RWPE2 (cell line): ENCODE measurements around the gene SERPINB7.
"Not testable (repeated sequence)": the region's sequence is repeated elsewhere in the genome, so short reads cannot be mapped to it uniquely, and the experiment has no call there.

ENCODE experiments used
- ATAC-seq: fragments of 200-7000 bp; cut with Tn5 transposase; 3 replicates; pipeline ENCODE4 v1.9.1; 2021; ENCODE audit warnings: low read depth
- DNase-seq: peaks from one replicate; pipeline ENCODE4 v3.0.0-alpha.2; 2020; ENCODE audit warnings: low spot score
- H3K27ac ChIP-seq: fragments of 450-650 bp; 2 replicates; pipeline ENCODE4 v1.5.1; 2017; ENCODE audit warnings: mild to moderate bottlenecking; ENCODE audit not compliant: poor library complexity, severe bottlenecking
- H3K27me3 ChIP-seq: fragments of 250-450 bp; sonication (Bioruptor Pico); 2 replicates; pipeline ENCODE4 v1.5.1; 2021; ENCODE audit warnings: mild to moderate bottlenecking, moderate library complexity; ENCODE audit not compliant: insufficient read depth, poor library complexity, severe bottlenecking
- H3K36me3 ChIP-seq: fragments of 250-450 bp; sonication (Bioruptor Pico); 2 replicates; pipeline ENCODE4 v1.5.1; 2020; ENCODE audit warnings: low read depth, mild to moderate bottlenecking, moderate library complexity
- H3K4me1 ChIP-seq: fragments of 250-450 bp; sonication (Bioruptor Pico); 2 replicates; pipeline ENCODE4 v1.5.1; 2021; ENCODE audit warnings: mild to moderate bottlenecking, moderate library complexity; ENCODE audit not compliant: insufficient read depth, poor library complexity, severe bottlenecking
- H3K4me3 ChIP-seq: fragments of 250-450 bp; sonication (Bioruptor Pico); 2 replicates; pipeline ENCODE4 v1.5.1; 2021; ENCODE audit warnings: mild to moderate bottlenecking, moderate library complexity; ENCODE audit not compliant: severe bottlenecking
- H3K9me3 ChIP-seq: fragments of 250-450 bp; sonication (Bioruptor Pico); 2 replicates; pipeline ENCODE4 v1.5.1; 2021; ENCODE audit warnings: mild to moderate bottlenecking, moderate library complexity; ENCODE audit not compliant: severe bottlenecking
- TF ChIP-seq, protein P1 (sequence below): fragments of 450-650 bp; IDR thresholded peaks from one replicate; pipeline ENCODE4 v1.5.1; 2017; ENCODE audit warnings: mild to moderate bottlenecking, moderate library complexity; ENCODE audit not compliant: poor library complexity, severe bottlenecking

SERPINB7 gene

GRCh38 chr18:63753676-63754075 is 21.5 kb upstream of the SERPINB7 start:
- Histone ChIP-seq H3K4me1 (no peaks in the 10 kb centered on the region), H3K36me3 (no peaks in the 10 kb centered on the region), H3K4me3 (no peak overlapping the region), H3K9me3 (no peaks in the 10 kb centered on the region), H3K27ac (no peak overlapping the region), H3K27me3 (no peaks in the 10 kb centered on the region)
- DNase-seq (no peak), ATAC-seq (no peak)
- TF ChIP-seq, protein P1, sequence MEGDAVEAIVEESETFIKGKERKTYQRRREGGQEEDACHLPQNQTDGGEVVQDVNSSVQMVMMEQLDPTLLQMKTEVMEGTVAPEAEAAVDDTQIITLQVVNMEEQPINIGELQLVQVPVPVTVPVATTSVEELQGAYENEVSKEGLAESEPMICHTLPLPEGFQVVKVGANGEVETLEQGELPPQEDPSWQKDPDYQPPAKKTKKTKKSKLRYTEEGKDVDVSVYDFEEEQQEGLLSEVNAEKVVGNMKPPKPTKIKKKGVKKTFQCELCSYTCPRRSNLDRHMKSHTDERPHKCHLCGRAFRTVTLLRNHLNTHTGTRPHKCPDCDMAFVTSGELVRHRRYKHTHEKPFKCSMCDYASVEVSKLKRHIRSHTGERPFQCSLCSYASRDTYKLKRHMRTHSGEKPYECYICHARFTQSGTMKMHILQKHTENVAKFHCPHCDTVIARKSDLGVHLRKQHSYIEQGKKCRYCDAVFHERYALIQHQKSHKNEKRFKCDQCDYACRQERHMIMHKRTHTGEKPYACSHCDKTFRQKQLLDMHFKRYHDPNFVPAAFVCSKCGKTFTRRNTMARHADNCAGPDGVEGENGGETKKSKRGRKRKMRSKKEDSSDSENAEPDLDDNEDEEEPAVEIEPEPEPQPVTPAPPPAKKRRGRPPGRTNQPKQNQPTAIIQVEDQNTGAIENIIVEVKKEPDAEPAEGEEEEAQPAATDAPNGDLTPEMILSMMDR, result no peak

DNA sequence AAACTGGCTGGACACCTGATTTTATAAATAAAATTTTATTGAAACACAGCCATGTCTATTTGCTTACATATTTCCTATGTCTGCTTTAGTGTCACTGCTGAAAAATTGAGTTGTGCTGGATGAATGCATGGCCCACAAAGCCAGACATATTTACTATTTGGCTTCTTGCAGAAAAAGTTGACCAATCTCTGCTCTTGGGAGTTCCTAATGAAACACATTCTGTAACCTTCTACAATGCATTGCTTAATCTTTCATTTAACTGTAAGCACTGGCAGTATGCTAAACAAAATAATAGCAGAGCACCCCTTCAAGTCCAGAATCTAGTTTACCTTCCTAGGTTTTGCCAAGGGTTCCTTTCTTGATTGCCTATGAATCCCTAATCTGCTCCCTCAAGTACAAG is 17.7 kb upstream of the SERPINB7 start:
- Histone ChIP-seq H3K9me3 (peaks cover 2% of the 10 kb centered on the region), H3K4me3 (no peak overlapping the region), H3K4me1 (peaks cover 7% of the 10 kb centered on the region), H3K36me3 (no peaks in the 10 kb centered on the region), H3K27me3 (no peaks in the 10 kb centered on the region), H3K27ac (no peak overlapping the region)
- DNase-seq (no peak), ATAC-seq (no peak)
- TF ChIP-seq, protein P1, result no peak

GRCh38 chr18:63758615-63759240 is 16.5 kb upstream of the SERPINB7 start:
- H3K4me1 ChIP-seq, result peaks cover 16% of the 10 kb centered on the region
- ATAC-seq (no peak), DNase-seq (no peak)
- H3K27me3 ChIP-seq, result no peaks in the 10 kb centered on the region
- no peak overlapping the region for H3K4me3 ChIP-seq
- H3K9me3 ChIP-seq, result peaks cover 2% of the 10 kb centered on the region
- no peaks in the 10 kb centered on the region for H3K36me3 ChIP-seq
- H3K27ac ChIP-seq, result no peak overlapping the region
- TF ChIP-seq, protein P1, result no peak

- DNase-seq, H3K27ac ChIP-seq, H3K4me3 ChIP-seq, H3K36me3 ChIP-seq, H3K9me3 ChIP-seq, H3K27me3 ChIP-seq, ATAC-seq: not testable (repeated sequence)
- peaks cover 22% of the 10 kb centered on the region for H3K4me1 ChIP-seq
These were observed 15.4 kb upstream of the SERPINB7 start for GRCh38 chr18:63759786-63760185.

DNA sequence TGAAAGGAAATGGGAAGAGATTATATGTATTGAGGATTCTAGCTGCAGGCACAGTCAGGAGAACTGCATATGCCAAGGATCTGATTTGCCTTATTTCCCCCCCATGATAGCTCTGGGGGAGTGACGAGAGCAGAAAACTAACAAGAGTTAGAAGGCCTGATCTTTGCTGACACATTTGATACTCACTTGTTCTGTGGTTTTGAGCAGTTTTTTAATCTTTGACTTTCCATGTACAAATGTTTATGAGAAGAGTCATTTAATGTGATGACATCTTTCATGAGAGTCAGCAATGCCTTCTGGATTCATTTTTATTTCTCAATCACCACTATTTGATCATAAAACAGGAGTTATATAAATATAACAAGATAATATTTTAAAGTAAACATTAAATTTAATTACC is 12.7 kb upstream of the SERPINB7 start:
- H3K9me3 ChIP-seq, result peaks cover 2% of the 10 kb centered on the region
- TF ChIP-seq, protein P1, result no peak
- DNase-seq (no peak), ATAC-seq (peak; percentile 98)
- no peaks in the 10 kb centered on the region for H3K27me3 ChIP-seq
- no peak overlapping the region for H3K4me3 ChIP-seq
- H3K27ac ChIP-seq, result peak overlapping the region; percentile 66
- no peaks in the 10 kb centered on the region for H3K36me3 ChIP-seq
- H3K4me1 ChIP-seq, result peaks cover 22% of the 10 kb centered on the region
